HepG2 (cell line): ENCODE data around the gene ATP10A. TPM values are rescaled to one million over a fixed set of nuclear protein-coding genes. Genes with fewer than 3 reads are reported as not detected.

ENCODE experiments used
- ATAC-seq: fragments of 200-7000 bp; cut with Tn5 transposase; 3 replicates; pipeline ENCODE4 v1.9.1; 2020; ENCODE audit warnings: mild to moderate bottlenecking, moderate library complexity
- BruUV-seq: library from RNA; stranded (reverse); fragments of 400-500 nt; replicated peaks from 2 replicates; lab custom pipeline; 2021; lab: Mats Ljungman, UMichigan
- CTCF ChIA-PET: fragments of 300-600 bp; formaldehyde crosslinking; extraction: SDS; loops from one replicate; lab custom pipeline; 2021; ENCODE audit warnings: low total read pairs, inconsistent platforms, low intra/inter-chr PET ratio; lab: Yijun Ruan, JAX
- POLR2A ChIA-PET: fragments of 350-600 bp; sonication (Branson Sonifier 250); formaldehyde crosslinking; loops from one replicate; lab custom pipeline; 2020; ENCODE audit warnings: antibody characterized with exemption, inconsistent platforms; lab: Yijun Ruan, JAX
- DNase-seq: peaks from one replicate; pipeline ENCODE4 v3.0.0-alpha.2; 2015; ENCODE audit warnings: low spot score
- FAIRE-seq: peaks from 3 replicates; lab custom pipeline; 2011; peaks lifted over from hg19 to GRCh38; lab: Jason Lieb, UNC
- H2AFZ ChIP-seq: one replicate; pipeline ENCODE4 v1.6.1; 2011; ENCODE audit warnings: low read length, inconsistent platforms
- H3K27ac ChIP-seq: fragments of 300-600 bp; 3 replicates; pipeline ENCODE4 v1.8.0; 2011; ENCODE audit warnings: mixed run types, mild to moderate bottlenecking, mixed read lengths, low read length, inconsistent platforms; ENCODE audit not compliant: insufficient read depth; ENCODE audit errors: extremely low read length
- H3K27me3 ChIP-seq, 2 experiments: fragments of 200-600 bp in 1 of 2; 2 replicates in 1 of 2; 3 replicates in 1 of 2; pipeline versions ENCODE4 v1.6.0 to v1.8.0; 2011; ENCODE audit warnings: low read length in 2 of 2, mild to moderate bottlenecking in 2 of 2, moderate library complexity in 2 of 2, inconsistent platforms in 1 of 2; ENCODE audit not compliant: insufficient read depth in 2 of 2, control insufficient read depth in 1 of 2
- H3K36me3 ChIP-seq, 2 experiments: fragments of 200-600 bp in 1 of 2; replicated peaks in 1 of 2; 2 replicates in 1 of 2; 3 replicates in 1 of 2; pipeline versions ENCODE4 v1.5.1 to v1.8.0; 2011; ENCODE audit warnings: low read length in 2 of 2, inconsistent platforms in 1 of 2; ENCODE audit not compliant: insufficient read depth in 2 of 2, control insufficient read depth in 1 of 2
- H3K4me1 ChIP-seq: 2 replicates; pipeline ENCODE4 v1.5.1; 2012; ENCODE audit warnings: low read length, inconsistent platforms; ENCODE audit not compliant: insufficient read depth
- H3K4me2 ChIP-seq: 2 replicates; pipeline ENCODE4 v1.6.0; 2011; ENCODE audit warnings: low read depth, low read length, inconsistent platforms
- H3K4me3 ChIP-seq, 3 experiments: fragments of 200-600 bp in 1 of 3; sonication (generic), shearing (Covaris generic) in 1 of 3; replicated peaks in 1 of 3; 2 replicates each; pipeline ENCODE4 v1.5.1; 2011 to 2016; ENCODE audit warnings: low read length in 3 of 3, inconsistent platforms in 2 of 3, low read depth in 2 of 3, mild to moderate bottlenecking in 2 of 3, control low read depth in 1 of 3, mixed read lengths in 1 of 3; ENCODE audit not compliant: insufficient read depth in 1 of 3
- H3K79me2 ChIP-seq: one replicate; pipeline ENCODE4 v1.6.1; 2011; ENCODE audit warnings: low read length, inconsistent platforms; ENCODE audit not compliant: insufficient read depth
- H3K9ac ChIP-seq: 2 replicates; pipeline ENCODE4 v1.6.0; 2011; ENCODE audit warnings: mild to moderate bottlenecking, low read depth, low read length, inconsistent platforms; ENCODE audit not compliant: insufficient read depth
- H3K9me3 ChIP-seq: 2 replicates; pipeline ENCODE4 v1.5.1; 2012; ENCODE audit warnings: mild to moderate bottlenecking, low read length
- H4K20me1 ChIP-seq: 2 replicates; pipeline ENCODE4 v1.6.0; 2011; ENCODE audit warnings: inconsistent platforms, mild to moderate bottlenecking, low read length, moderate library complexity; ENCODE audit not compliant: insufficient read depth
- BORCS8-MEF2B ChIP-seq: sonication (generic); formaldehyde crosslinking; IDR thresholded peaks from 2 replicates; pipeline ENCODE4 v1.8.0; 2022; ENCODE audit warnings: mild to moderate bottlenecking, missing genetic modification reagents
- RAD51 ChIP-seq: fragments of 450-650 bp; IDR thresholded peaks from 2 replicates; pipeline ENCODE4 v1.6.1; 2016; ENCODE audit warnings: borderline replicate concordance
- TAF15 ChIP-seq: fragments of 200-400 bp; formaldehyde crosslinking; IDR thresholded peaks from one replicate; pipeline ENCODE4 v1.6.1; 2018; ENCODE audit warnings: mild to moderate bottlenecking, low read depth, low read length; ENCODE audit not compliant: poor library complexity, severe bottlenecking
- ZBTB3 ChIP-seq: sonication (generic); formaldehyde crosslinking; IDR thresholded peaks from 2 replicates; pipeline ENCODE4 v1.4.0; 2020; ENCODE audit warnings: low read depth, mild to moderate bottlenecking, moderate library complexity, missing genetic modification reagents, borderline replicate concordance
- ZFP36L1 ChIP-seq: sonication (generic); formaldehyde crosslinking; IDR thresholded peaks from 2 replicates; pipeline ENCODE4 v1.8.0; 2022; ENCODE audit warnings: mild to moderate bottlenecking, missing genetic modification reagents, moderate library complexity
- ZNF292 ChIP-seq: sonication (generic); formaldehyde crosslinking; IDR thresholded peaks from 2 replicates; pipeline ENCODE4 v1.8.1; 2022; ENCODE audit warnings: mild to moderate bottlenecking, low read depth, missing genetic modification reagents, borderline replicate concordance
- ZNF614 ChIP-seq: IDR thresholded peaks from 2 replicates; pipeline ENCODE4 v1.6.1; 2018; ENCODE audit warnings: missing biosample characterization, missing genetic modification reagents, inconsistent platforms, borderline replicate concordance
- WGBS: methylation state at CpG from one replicate; pipeline ENCODE4 v1.1.6; 2017; ENCODE audit warnings: low lambda C conversion rate; 5-methylcytosine and 5-hydroxymethylcytosine counted together
- in situ Hi-C: cut with HindIII; loops from 2 replicates; pipeline ENCODE4 v1.10.0; 2017; ENCODE audit warnings: low pct_unique_long_range_greater_than_20kb; ENCODE audit not compliant: extremely low pct_ligation_motif_present
- intact Hi-C: fragments of 100-400 bp; cut with micrococcal nuclease; formaldehyde crosslinking; loops from one replicate; pipeline ENCODE4 v1.10.0; 2022; ENCODE audit not compliant: unreplicated experiment
- polyA plus RNA-seq, 8 experiments: library from polyadenylated mRNA; depleted of rRNA in 3 of 8; stranded (reverse) in 7 of 8; unstranded in 1 of 8; fragments of >200 nt; fragmentation: Illumina TruSeq in 4 of 8; extraction: Trizol in 4 of 8; gene quantifications; 2 replicates each; pipeline versions ENCODE4 v1.2.1 to v1.2.3, GENCODE V29; 2011 to 2016; ENCODE audit warnings: low read depth in 4 of 8, missing spikeins in 1 of 8, mixed read lengths in 1 of 8; ENCODE audit not compliant: insufficient read depth in 1 of 8
- total RNA-seq, 5 experiments: library from RNA; depleted of rRNA; stranded (reverse); fragments of >200 nt; fragmentation: Illumina TruSeq; extraction: Trizol; gene quantifications; 2 replicates each; pipeline ENCODE4 v1.2.3, GENCODE V29; 2016; ENCODE audit warnings: low read depth in 1 of 5
- TF ChIP-seq, protein P1 (sequence below): sonication (generic); formaldehyde crosslinking; IDR thresholded peaks from 2 replicates; pipeline ENCODE4 v1.4.0; 2020; ENCODE audit warnings: missing genetic modification reagents, borderline replicate concordance
- TF ChIP-seq, protein P2 (sequence below): IDR thresholded peaks from 2 replicates; pipeline ENCODE4 v1.6.1; 2018; ENCODE audit warnings: missing genetic modification reagents, mild to moderate bottlenecking, missing compliant biosample characterization
- TF ChIP-seq, protein P3 (sequence below): sonication (generic); formaldehyde crosslinking; IDR thresholded peaks from 2 replicates; pipeline ENCODE4 v1.5.1; 2020; ENCODE audit warnings: mild to moderate bottlenecking, missing genetic modification reagents, moderate library complexity

The ATP10A gene
- total and polyA plus RNA-seq, 2 of the 13 experiments (the other 11 are each of a cell fraction or from before 2014, with no cell fraction given), result 0.58 to 4.2 TPM

DNA sequence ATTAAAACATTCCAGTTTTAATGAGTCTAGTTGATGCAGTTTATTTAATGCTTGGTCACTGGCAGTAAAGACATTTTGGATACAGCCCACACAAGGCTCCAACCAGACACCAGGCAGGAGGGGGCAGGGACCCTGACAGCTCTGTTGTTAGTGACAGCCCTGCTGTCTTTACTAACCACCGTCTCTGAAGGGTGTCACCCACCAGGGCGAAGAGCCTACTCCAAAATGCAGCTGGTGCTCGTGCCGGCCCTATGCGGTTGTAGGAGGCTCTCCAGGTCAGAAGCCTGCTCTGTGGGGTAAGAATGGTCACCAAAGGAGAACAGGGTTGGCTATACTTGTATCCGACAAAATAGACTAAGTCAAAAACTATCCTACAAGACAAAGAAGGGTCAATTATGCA is 132.2 kb downstream of the ATP10A start:
- no peak for FAIRE-seq
- no peaks in the 10 kb centered on the region for H3K79me2 ChIP-seq
- no TSS peak for BruUV-seq

More for the DNA sequence above, 132.2 kb downstream of the ATP10A start:
- no peak for ATAC-seq
- no peak overlapping the region for H3K4me3 ChIP-seq
- H3K9me3 ChIP-seq, result no peaks in the 10 kb centered on the region
- H3K27ac ChIP-seq, result no peak overlapping the region
- no peaks in the 10 kb centered on the region for H4K20me1 ChIP-seq
- in situ Hi-C loops, result no loop called here
- H3K4me1 ChIP-seq, result no peaks in the 10 kb centered on the region
- H2AFZ ChIP-seq, result no peak overlapping the region
- intact Hi-C loops, result no loop called here
- POLR2A ChIA-PET, result no interaction called here
- no peaks in the 10 kb centered on the region for H3K27me3 ChIP-seq
- CTCF ChIA-PET, result no interaction called here
- TF ChIP-seq BORCS8-MEF2B (CRISPR knock-in tag) (no peak), ZNF614 (CRISPR knock-in tag) (no peak), ZFP36L1 (CRISPR knock-in tag) (no peak), TAF15 (no peak), ZBTB3 (no peak), RAD51 (no peak), ZNF292 (CRISPR knock-in tag) (no peak)
- TF ChIP-seq, protein P1, sequence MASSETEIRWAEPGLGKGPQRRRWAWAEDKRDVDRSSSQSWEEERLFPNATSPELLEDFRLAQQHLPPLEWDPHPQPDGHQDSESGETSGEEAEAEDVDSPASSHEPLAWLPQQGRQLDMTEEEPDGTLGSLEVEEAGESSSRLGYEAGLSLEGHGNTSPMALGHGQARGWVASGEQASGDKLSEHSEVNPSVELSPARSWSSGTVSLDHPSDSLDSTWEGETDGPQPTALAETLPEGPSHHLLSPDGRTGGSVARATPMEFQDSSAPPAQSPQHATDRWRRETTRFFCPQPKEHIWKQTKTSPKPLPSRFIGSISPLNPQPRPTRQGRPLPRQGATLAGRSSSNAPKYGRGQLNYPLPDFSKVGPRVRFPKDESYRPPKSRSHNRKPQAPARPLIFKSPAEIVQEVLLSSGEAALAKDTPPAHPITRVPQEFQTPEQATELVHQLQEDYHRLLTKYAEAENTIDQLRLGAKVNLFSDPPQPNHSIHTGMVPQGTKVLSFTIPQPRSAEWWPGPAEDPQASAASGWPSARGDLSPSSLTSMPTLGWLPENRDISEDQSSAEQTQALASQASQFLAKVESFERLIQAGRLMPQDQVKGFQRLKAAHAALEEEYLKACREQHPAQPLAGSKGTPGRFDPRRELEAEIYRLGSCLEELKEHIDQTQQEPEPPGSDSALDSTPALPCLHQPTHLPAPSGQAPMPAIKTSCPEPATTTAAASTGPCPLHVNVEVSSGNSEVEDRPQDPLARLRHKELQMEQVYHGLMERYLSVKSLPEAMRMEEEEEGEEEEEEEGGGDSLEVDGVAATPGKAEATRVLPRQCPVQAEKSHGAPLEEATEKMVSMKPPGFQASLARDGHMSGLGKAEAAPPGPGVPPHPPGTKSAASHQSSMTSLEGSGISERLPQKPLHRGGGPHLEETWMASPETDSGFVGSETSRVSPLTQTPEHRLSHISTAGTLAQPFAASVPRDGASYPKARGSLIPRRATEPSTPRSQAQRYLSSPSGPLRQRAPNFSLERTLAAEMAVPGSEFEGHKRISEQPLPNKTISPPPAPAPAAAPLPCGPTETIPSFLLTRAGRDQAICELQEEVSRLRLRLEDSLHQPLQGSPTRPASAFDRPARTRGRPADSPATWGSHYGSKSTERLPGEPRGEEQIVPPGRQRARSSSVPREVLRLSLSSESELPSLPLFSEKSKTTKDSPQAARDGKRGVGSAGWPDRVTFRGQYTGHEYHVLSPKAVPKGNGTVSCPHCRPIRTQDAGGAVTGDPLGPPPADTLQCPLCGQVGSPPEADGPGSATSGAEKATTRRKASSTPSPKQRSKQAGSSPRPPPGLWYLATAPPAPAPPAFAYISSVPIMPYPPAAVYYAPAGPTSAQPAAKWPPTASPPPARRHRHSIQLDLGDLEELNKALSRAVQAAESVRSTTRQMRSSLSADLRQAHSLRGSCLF, result no peak
- TF ChIP-seq, protein P2, sequence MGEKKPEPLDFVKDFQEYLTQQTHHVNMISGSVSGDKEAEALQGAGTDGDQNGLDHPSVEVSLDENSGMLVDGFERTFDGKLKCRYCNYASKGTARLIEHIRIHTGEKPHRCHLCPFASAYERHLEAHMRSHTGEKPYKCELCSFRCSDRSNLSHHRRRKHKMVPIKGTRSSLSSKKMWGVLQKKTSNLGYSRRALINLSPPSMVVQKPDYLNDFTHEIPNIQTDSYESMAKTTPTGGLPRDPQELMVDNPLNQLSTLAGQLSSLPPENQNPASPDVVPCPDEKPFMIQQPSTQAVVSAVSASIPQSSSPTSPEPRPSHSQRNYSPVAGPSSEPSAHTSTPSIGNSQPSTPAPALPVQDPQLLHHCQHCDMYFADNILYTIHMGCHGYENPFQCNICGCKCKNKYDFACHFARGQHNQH (CRISPR knock-in tag), result no peak
- TF ChIP-seq, protein P3, sequence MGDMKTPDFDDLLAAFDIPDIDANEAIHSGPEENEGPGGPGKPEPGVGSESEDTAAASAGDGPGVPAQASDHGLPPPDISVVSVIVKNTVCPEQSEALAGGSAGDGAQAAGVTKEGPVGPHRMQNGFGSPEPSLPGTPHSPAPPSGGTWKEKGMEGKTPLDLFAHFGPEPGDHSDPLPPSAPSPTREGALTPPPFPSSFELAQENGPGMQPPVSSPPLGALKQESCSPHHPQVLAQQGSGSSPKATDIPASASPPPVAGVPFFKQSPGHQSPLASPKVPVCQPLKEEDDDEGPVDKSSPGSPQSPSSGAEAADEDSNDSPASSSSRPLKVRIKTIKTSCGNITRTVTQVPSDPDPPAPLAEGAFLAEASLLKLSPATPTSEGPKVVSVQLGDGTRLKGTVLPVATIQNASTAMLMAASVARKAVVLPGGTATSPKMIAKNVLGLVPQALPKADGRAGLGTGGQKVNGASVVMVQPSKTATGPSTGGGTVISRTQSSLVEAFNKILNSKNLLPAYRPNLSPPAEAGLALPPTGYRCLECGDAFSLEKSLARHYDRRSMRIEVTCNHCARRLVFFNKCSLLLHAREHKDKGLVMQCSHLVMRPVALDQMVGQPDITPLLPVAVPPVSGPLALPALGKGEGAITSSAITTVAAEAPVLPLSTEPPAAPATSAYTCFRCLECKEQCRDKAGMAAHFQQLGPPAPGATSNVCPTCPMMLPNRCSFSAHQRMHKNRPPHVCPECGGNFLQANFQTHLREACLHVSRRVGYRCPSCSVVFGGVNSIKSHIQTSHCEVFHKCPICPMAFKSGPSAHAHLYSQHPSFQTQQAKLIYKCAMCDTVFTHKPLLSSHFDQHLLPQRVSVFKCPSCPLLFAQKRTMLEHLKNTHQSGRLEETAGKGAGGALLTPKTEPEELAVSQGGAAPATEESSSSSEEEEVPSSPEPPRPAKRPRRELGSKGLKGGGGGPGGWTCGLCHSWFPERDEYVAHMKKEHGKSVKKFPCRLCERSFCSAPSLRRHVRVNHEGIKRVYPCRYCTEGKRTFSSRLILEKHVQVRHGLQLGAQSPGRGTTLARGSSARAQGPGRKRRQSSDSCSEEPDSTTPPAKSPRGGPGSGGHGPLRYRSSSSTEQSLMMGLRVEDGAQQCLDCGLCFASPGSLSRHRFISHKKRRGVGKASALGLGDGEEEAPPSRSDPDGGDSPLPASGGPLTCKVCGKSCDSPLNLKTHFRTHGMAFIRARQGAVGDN, result no peak
- WGBS, result 58% methylated on average over 5 of the region's 6 CpGs
- no peak overlapping the region for H3K9ac ChIP-seq
- no peaks in the 10 kb centered on the region for H3K36me3 ChIP-seq
- H3K4me2 ChIP-seq, result no peak overlapping the region
- DNase-seq, result no peak
